GM10266 (cell line): ENCODE measurements around the gene CLBA1.

Experiments
- DNase-seq: peaks from one replicate; pipeline ENCODE4 v3.0.0; 2012; ENCODE audit errors: extremely low spot score
- TF ChIP-seq, protein P1 (sequence below): IDR thresholded peaks from 2 replicates; pipeline ENCODE4 v1.5.1; 2012; ENCODE audit warnings: mild to moderate bottlenecking, low read depth; ENCODE audit not compliant: control insufficient read depth, insufficient read depth; ENCODE audit errors: missing control alignments

Gene CLBA1

GRCh38 chr14:105042813-105043212, 57.2 kb downstream of the CLBA1 start:
- no peak for DNase-seq
- TF ChIP-seq, protein P1, sequence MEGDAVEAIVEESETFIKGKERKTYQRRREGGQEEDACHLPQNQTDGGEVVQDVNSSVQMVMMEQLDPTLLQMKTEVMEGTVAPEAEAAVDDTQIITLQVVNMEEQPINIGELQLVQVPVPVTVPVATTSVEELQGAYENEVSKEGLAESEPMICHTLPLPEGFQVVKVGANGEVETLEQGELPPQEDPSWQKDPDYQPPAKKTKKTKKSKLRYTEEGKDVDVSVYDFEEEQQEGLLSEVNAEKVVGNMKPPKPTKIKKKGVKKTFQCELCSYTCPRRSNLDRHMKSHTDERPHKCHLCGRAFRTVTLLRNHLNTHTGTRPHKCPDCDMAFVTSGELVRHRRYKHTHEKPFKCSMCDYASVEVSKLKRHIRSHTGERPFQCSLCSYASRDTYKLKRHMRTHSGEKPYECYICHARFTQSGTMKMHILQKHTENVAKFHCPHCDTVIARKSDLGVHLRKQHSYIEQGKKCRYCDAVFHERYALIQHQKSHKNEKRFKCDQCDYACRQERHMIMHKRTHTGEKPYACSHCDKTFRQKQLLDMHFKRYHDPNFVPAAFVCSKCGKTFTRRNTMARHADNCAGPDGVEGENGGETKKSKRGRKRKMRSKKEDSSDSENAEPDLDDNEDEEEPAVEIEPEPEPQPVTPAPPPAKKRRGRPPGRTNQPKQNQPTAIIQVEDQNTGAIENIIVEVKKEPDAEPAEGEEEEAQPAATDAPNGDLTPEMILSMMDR, result no peak

- TF ChIP-seq, protein P1, result no peak
- no peak for DNase-seq
Measured at GRCh38 chr14:105043641-105044040, 58.1 kb downstream of the CLBA1 start.
